Chondrocyte (in vitro differentiated cells): ENCODE data around the gene GLCCI1. TPM values are rescaled to one million over a fixed set of nuclear protein-coding genes. Genes with fewer than 3 reads are reported as not detected.

ENCODE experiments used
- DNase-seq: peaks from one replicate; pipeline ENCODE4 v3.0.0; 2021; ENCODE audit warnings: mixed read lengths, low spot score
- H3K27ac Mint-ChIP-seq: one replicate; pipeline ENCODE4 v1.8.0; 2021; ENCODE audit warnings: mild to moderate bottlenecking, moderate library complexity, mixed read lengths; ENCODE audit not compliant: unreplicated experiment
- H3K27me3 Mint-ChIP-seq: 2 replicates; pipeline ENCODE4 v1.8.0; 2021; ENCODE audit warnings: low read depth, mixed read lengths
- H3K36me3 Mint-ChIP-seq: 2 replicates; pipeline ENCODE4 v1.8.0; 2021; ENCODE audit warnings: low read depth, mixed read lengths
- H3K4me1 Mint-ChIP-seq: 2 replicates; pipeline ENCODE4 v1.8.0; 2021; ENCODE audit warnings: low read depth, mild to moderate bottlenecking, mixed read lengths
- H3K4me3 Mint-ChIP-seq: one replicate; pipeline ENCODE4 v1.8.0; 2021; ENCODE audit warnings: mild to moderate bottlenecking, moderate library complexity, mixed read lengths; ENCODE audit not compliant: unreplicated experiment
- H3K9me3 Mint-ChIP-seq: 2 replicates; pipeline ENCODE4 v1.8.0; 2021; ENCODE audit warnings: low read depth, mixed read lengths
- total RNA-seq: library from RNA; stranded (reverse); gene quantifications from 3 replicates; pipeline ENCODE4 v1.2.1, GENCODE V29; 2021
- TF ChIP-seq, protein P1 (sequence below): fragments of 200-600 bp; sonication (generic); IDR thresholded peaks from 2 replicates; pipeline ENCODE4 v1.5.0; 2021; ENCODE audit warnings: antibody characterized with exemption, mild to moderate bottlenecking, moderate library complexity

Gene GLCCI1
- total RNA-seq, 1 donor from 2014 or later: 10.2 TPM

DNA sequence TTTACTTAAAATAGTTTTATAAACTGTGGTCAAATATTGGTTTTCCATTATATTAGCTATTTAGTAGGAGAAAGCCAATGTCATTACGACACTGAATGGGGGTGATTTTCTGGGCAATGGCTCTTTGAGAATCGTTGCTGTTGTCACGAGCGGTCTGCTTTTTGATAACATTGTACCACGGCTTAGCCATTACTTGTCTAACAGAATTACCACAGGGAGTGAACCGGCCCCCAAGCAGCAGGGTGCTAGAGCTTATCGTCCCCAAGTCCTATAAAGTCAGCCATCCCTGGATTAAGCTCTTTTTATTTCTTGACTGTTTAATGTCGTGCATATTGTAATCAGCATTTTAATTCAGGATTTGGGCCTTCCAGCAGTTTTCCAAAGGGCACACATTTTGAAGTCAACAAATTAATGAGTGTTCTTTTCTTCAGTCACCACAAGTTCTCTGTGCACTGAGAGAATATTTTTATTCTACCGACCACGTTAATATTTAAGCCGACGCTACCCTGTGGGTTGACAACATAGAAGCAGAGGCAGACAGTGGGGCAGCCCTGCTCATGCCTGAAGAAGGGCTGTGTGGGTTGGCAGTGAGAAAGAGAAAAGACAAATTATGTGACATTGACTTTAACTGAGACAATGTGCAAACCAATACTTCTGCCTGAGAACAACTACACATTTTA lies 167.6 kb downstream of the GLCCI1 start:
- H3K4me1 Mint-ChIP-seq: peaks cover 7% of the 10 kb centered on the region
- TF ChIP-seq, protein P1, sequence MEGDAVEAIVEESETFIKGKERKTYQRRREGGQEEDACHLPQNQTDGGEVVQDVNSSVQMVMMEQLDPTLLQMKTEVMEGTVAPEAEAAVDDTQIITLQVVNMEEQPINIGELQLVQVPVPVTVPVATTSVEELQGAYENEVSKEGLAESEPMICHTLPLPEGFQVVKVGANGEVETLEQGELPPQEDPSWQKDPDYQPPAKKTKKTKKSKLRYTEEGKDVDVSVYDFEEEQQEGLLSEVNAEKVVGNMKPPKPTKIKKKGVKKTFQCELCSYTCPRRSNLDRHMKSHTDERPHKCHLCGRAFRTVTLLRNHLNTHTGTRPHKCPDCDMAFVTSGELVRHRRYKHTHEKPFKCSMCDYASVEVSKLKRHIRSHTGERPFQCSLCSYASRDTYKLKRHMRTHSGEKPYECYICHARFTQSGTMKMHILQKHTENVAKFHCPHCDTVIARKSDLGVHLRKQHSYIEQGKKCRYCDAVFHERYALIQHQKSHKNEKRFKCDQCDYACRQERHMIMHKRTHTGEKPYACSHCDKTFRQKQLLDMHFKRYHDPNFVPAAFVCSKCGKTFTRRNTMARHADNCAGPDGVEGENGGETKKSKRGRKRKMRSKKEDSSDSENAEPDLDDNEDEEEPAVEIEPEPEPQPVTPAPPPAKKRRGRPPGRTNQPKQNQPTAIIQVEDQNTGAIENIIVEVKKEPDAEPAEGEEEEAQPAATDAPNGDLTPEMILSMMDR: no peak
- no peaks in the 10 kb centered on the region for H3K36me3 Mint-ChIP-seq
- no peak overlapping the region for H3K27ac Mint-ChIP-seq
- no peak overlapping the region for H3K4me3 Mint-ChIP-seq
- no peaks in the 10 kb centered on the region for H3K9me3 Mint-ChIP-seq
- DNase-seq: no peak
- H3K27me3 Mint-ChIP-seq: no peaks in the 10 kb centered on the region
